HG03521 (cell line): ENCODE measurements around the gene KIF6.
"Not testable (repeated sequence)": the region's sequence is repeated elsewhere in the genome, so short reads cannot be mapped to it uniquely, and the experiment has no call there.

Experiments used
- ATAC-seq: cut with Tn5 transposase; IDR thresholded peaks from one replicate; pipeline ENCODE4 v1.9.1; 2021; ENCODE audit warnings: mild to moderate bottlenecking, moderate library complexity; ENCODE audit not compliant: unreplicated experiment

Gene KIF6

GRCh38 chr6:39515006-39515405 is 210.2 kb downstream of the KIF6 start:
- no peak for ATAC-seq

GRCh38 chr6:39509831-39510230 is 215.4 kb downstream of the KIF6 start:
- not testable (repeated sequence) for ATAC-seq

- no peak for ATAC-seq
These were observed 216.7 kb downstream of the KIF6 start for GRCh38 chr6:39508515-39508914.

- ATAC-seq, result no peak
These were observed 217.7 kb downstream of the KIF6 start for GRCh38 chr6:39507331-39507998.

GRCh38 chr6:39502362-39502955 is 222.7 kb downstream of the KIF6 start:
- ATAC-seq, result not testable (repeated sequence)

- no peak for ATAC-seq
These were observed 226.2 kb downstream of the KIF6 start for GRCh38 chr6:39499053-39499452.

GRCh38 chr6:39498096-39498495 is 227.1 kb downstream of the KIF6 start:
- ATAC-seq, result no peak

- ATAC-seq, result no peak
These were observed 228.3 kb downstream of the KIF6 start for GRCh38 chr6:39496915-39497314.

- no peak for ATAC-seq
These were observed 228.8 kb downstream of the KIF6 start for GRCh38 chr6:39496456-39496855.

GRCh38 chr6:39495640-39496039 is 229.6 kb downstream of the KIF6 start:
- ATAC-seq, result no peak

- no peak for ATAC-seq
These were observed 230.2 kb downstream of the KIF6 start for GRCh38 chr6:39494998-39495397.

GRCh38 chr6:39493777-39494176 is 231.4 kb downstream of the KIF6 start:
- no peak for ATAC-seq

- ATAC-seq, result no peak
These were observed 232.0 kb downstream of the KIF6 start for GRCh38 chr6:39493174-39493573.

- ATAC-seq, result no peak
These were observed 235.1 kb downstream of the KIF6 start for GRCh38 chr6:39490108-39490507.

- no peak for ATAC-seq
These were observed 236.8 kb downstream of the KIF6 start for GRCh38 chr6:39488255-39488879.

- ATAC-seq, result no peak
These were observed 240.9 kb downstream of the KIF6 start for GRCh38 chr6:39484276-39484675.

- ATAC-seq, result not testable (repeated sequence)
These were observed 245.4 kb downstream of the KIF6 start for GRCh38 chr6:39479819-39480218.

GRCh38 chr6:39476670-39477069 is 248.5 kb downstream of the KIF6 start:
- no peak for ATAC-seq

- ATAC-seq, result no peak
These were observed 249.1 kb downstream of the KIF6 start for GRCh38 chr6:39476151-39476550.

- ATAC-seq, result no peak
These were observed 253.1 kb downstream of the KIF6 start for GRCh38 chr6:39471954-39472659.

- ATAC-seq, result no peak
These were observed 254.7 kb downstream of the KIF6 start for GRCh38 chr6:39470506-39470905.

GRCh38 chr6:39468385-39468784 is 256.8 kb downstream of the KIF6 start:
- ATAC-seq, result no peak
